Measurements from ENCODE around the gene MED17.
"Not testable (repeated sequence)": the region's sequence is repeated elsewhere in the genome, so short reads cannot be mapped to it uniquely, and the experiment has no call there.

MED17 gene

DNA sequence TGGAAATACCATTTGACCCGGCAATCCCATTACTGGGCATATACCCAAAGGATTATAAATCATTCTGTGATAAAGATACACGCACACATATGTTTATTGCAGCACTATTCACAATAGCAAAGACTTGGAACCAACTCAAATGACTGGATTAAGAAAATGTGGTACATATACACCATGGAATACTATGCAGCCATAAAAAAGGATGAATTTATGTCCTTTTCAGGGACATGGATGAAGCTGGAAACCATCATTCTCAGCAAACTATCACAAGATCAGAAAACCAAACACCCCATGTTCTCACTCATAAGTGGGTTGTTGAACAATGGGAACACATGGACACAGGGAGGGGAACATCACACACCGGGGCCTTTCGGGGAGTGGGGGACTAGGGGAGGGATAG is 25.0 kb upstream of the MED17 start:
- DNase-seq: not testable (repeated sequence)

DNA sequence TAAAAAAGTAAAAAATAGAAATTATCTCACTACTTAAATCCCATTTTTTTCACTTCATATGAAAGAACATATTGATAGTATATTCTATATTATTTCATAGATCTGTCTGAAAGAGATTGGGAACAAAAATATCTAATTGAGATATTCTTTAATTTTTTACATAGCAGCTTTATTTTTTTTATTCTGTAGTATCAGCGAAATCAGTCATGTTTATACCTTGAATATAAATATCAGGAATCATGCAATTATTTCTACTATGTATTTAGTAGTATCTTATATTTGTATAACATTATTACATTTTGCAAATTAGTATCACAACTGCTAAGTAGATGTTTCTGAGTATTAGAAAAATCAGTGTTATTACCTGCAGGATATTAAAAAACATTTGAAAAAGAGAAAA is 22.2 kb upstream of the MED17 start:
- DNase-seq: no peak

DNA sequence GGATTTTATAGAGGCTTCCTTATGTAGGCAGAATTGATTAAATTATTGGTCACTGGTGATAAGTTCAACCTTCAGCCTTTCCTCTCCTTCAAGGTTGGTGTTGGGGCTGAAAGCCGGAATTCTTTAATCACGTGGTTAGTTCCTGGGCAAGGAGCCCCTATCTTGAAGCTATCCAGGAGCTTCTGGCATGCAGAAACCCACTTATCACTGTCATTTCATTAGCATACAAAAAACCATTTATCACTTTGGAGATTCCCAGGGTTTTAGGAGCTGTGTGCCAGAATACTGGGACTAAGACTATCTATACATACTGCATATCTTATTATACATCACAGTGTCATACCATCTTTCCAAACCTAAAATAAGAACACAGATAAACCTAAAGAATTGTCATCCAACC is 18.5 kb upstream of the MED17 start:
- no peak for DNase-seq

DNA sequence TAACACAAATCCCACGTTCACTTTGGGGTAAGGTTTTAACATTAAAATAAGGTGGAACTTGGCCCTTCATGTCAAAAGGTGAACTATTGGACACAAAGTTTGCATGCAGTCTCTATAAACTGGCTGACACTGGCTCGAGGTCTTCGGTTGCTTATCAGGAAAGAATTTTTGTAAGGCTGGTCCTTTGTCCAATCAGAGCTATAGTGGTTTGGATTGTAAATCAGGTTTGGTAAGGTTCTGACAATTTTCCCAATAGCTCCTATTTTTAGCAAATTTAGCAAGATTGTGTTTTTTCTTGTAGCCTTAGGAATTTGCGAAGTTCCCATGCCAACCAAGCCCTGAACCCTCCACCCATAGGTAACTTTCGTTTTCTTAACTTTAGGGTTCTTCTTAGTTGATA is 17.6 kb upstream of the MED17 start:
- DNase-seq: no peak

DNA sequence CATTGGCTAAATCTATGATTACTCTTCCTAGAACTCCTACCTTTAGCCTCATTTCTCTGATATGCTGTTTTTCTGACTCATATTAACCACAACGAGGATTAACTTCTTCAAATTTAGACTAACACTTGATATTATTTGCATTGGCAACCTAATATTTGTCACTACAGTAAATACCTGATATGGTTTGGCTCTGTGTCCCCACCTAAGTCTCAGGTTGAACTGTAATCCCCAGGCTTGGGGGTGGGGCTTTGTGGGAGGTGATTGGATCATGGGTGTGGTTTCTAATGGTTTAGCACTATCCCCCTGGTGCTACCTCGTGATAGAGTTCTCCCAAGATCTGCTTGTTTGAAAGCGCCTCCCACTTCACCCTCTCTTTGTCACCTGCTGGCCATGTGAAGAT is 17.1 kb upstream of the MED17 start:
- DNase-seq: no peak

DNA sequence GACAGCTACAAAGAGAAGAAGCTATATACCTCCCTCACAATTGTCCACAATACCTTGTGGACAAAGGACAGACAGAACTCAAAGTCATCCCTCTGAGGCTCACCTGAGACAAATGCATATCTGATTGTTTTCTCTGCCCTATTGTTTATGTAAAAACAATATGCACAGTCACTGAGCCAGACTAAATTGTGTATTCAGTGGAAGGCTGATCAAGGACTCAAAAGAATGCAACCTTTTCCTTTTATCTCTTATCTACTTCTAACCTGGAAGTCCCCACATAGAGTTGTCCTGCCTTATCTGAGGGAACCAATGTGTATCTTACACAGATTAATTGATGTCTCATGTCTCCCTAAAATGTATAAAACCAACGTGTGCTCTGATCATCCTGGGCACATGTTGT is 13.9 kb upstream of the MED17 start:
- DNase-seq: no peak

DNA sequence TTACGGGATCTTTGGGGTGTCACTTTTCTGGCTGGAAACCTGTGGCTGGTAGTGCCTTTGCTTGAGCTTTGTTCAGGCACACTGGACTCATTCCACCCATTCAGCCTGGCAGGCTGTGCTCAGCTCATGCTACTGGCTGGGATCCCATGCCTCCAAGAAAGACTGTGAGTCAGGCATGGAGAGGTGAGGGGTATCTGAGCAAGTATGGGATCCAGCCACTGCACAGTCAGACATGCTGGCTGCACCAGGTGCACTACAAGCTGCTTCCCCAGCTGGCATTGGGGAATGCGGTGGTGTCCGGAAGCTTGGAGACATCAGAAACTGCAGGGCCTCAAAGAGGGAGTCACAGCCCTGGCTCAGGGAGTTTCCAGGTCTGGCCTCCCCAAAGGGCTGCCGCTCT is 12.0 kb upstream of the MED17 start:
- no peak for DNase-seq

DNA sequence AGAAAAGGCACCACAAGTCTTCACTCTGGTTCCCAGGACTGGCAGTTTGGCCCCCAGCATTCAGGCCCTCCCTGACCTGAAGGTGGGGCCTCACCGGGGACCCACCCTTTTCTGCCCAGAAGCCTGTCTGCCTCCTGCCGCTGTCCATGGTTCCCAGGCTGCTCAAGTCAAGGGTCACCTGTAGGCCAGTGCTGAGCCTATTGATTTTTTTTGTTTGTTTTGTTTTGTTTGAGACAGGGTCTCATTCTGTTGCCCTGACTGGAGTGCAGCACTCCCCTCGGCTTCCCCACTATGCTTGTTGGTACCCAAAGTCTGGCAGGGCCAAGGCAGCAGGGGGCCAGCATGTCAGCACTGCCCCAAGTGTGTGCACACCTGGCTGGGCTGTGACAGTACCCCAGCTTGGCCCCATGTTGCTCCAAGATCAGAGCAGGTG is 11.0 kb upstream of the MED17 start:
- DNase-seq: no peak

DNA sequence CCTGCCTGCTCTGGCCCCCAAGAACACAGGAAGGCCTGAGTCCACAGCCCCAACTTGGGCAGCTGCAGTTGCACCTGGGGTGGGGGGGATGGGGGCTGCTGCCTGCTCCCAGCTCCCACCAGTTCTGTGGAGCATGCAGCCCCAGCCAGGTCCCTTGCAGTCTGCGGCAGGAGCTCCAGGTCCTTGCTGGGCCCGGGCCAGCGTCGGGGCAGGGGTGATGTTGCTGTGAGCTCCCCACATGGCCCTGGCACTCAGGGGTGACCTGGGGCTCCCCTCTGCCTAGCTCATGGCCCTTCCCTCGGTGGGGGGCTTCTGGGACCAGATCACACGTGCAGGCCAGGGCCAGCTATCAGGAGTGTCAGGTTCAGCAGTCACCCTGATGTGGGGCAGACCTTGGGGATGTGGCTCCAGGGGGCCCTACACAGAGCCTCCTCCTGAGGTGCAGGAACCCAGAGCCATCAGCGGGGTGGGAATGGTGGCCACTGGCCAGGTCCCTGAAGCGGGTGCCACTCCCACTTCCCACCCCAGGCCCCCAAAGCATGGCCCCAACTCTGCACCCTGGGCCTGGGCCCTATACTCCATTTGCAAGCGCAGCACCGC is 10.4 kb upstream of the MED17 start:
- no peak for DNase-seq

DNA sequence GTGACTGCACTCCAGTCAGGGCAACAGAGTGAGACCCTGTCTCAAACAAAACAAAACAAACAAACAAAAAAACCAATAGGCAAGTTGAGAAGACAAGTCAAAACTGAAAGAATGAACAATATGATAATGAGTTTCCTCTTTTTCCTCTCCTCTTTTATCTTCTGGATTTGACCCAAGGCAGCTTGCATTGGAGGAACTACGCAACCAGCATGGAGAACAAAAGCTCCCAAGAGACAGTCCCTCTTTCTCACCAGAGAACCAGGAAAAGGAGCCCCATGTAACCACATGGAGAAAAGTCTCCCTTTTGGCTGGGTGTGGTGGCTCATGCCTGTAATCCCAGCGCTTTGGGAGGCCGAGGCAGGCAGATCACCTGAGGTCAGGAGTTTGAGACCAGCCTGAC is 9.5 kb upstream of the MED17 start:
- DNase-seq: not testable (repeated sequence)

DNA sequence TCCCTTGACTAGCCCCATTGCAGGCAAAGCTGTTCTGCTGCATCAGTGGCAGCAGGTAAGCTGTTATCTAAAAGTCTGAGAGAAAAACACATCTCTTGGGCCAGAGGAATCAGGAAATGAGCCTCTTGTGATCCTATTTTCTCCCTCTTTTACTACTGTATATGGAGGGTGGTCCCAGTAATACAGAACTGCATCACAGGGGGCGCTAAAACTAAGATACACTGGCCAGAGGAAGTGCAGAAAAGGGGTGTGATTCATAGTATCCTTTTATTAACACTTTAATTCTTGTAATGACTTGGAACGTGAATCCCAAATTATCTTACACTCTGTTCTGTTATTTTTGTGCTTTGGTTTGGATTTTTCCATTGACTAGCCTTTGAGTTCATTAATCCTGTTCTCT is 8.8 kb upstream of the MED17 start:
- DNase-seq: no peak

DNA sequence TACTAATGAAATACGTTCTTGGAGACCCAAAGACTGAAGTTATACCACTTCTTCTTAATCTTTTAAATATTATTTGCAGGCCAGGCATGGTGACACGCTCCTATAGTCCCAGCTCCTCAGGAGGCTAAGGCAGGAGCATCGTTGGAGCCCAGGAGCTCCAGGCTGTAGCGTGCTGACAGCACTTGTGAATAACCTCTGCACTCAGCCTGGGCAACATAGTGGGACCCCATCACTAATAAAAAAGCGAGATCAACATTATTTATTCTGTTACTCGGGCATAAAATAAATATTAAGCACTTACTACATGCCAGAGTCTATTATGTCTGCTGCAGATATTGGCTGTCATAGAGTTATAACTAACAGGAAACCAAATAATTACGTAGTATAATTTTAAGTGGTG is 720 bp upstream of the MED17 start:
- no peak for DNase-seq

DNA sequence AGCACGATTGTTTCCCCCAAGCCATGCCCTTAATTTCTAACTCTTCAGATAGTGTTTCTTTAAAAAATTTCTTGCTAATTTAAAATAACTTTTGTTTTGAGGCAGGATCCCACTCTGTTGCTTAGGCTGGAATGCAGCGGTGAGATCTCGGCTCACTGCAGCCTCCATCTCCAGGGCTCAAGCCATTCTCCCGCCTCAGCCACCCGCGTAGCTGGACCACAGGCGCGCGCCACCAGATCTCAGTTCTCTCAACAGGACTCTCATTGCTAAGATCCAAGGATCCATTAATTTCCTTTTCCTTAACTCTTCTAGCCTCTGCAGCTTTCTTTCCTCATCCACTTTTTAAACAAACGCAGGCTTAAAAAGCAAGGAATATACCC is 327 bp upstream of the MED17 start:
- no peak for DNase-seq

DNA sequence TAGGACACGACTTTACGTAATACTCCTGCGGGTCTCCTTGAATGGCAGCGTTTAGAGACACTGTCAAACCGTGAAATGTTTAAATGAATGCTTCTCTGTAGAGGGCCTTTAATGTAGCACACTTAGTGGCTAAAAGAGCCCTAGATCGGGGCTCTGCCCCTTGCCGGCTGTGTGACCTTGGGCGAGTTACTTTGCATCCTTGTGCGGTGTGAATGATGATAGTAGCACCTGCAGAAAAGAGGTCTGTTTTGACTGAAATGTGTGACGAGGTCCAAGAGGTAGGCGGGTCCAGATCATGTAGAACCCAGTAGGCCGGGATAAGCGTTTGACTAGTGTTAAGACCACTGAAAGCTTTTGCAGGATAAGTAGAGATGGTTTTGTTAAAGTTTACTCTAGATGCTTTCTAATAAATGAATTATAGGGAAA is 866 bp downstream of the MED17 start:
- DNase-seq: peak in 1 of 2 donors; percentile 22

DNA sequence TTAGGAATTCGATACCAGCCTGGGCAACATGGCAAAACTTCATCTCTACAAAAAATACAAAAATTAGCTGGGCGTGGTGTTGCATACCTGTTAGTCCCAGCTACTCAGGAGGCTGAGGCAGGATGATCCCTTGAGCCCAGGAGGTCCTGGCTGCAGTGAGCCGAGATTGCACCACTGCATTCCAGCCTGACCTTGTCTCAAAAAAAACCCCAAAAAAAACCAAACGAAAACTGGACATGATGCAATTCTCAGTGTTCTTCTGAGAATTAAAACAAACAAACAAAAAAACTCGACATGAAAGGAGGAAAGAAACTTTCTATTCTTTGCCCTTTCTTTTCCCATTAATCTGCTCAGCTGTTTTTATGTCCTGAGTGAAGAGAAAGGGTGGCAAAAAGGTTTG is 7.4 kb downstream of the MED17 start:
- DNase-seq: no peak

DNA sequence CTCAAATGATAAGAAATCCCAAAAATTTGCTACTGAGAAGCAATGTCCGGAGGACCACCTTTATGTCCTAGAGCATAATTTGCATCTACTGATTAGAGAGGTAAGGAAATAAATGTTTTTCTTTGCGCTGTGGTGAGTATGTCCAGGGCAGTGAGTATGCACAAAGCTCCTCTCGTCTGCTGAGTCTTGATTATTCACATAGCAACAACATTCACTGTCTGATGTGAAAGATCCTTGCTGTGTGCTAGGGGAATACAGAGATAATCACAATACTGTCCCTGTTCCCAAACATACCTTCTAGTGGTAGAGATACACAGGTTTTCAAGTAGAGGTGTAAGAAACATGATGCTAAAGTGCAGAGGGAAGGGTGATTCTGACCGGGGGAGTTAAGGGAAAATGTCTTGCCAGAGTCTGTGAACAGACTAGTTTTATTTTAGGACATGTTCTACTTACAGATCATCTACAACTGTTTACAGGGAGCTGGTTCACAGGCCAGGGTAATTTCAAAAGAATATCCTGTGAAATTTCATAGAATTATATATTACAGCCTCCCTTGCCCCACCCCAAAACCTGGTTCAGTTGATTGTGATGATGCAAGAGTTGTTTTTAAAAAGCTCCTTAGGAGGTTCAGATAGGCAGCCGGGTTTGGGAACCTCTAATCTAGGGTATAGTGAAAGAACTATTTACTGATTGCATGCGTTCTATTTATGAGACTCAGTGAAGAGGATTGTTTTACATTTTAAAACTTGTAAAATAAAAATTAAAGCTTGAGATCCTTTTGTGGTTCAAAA is 12.6 kb downstream of the MED17 start:
- DNase-seq: no peak

DNA sequence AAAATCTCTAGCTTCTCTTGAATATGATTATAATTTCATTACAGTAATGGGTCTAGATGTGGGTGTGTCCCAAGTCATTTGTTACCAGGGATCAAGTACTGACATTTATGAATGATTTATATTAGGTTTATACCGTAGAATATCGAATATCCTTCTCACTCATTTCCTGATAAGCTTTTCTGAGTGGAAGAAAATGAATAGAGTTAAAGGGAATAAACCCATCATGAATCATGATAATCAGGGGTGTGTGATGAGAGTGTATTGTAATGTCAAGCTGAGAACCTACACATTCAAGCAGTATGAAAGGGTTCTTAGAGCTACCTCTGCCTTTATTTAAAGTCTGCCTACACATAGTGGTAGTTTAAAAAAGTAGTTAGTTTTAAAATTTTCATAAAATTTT is 17.3 kb downstream of the MED17 start:
- DNase-seq: no peak

DNA sequence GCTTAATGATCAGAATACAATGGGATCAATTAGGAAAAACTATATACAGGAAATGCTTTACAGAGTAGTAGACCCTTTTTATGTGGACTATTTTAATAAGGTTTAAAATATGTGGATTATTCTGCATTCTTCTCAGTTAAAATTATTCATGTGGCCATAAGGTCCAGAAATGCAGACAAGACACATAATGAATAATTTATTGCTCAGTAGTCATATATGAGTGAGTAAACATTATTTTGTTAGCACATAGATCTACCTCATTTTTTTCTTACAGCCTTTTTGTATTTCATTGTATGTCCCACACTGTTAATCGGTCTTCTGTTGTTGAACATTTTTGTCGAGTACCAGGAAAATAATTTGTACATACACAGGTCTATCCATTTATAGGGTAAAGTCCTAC is 20.8 kb downstream of the MED17 start:
- DNase-seq: no peak

DNA sequence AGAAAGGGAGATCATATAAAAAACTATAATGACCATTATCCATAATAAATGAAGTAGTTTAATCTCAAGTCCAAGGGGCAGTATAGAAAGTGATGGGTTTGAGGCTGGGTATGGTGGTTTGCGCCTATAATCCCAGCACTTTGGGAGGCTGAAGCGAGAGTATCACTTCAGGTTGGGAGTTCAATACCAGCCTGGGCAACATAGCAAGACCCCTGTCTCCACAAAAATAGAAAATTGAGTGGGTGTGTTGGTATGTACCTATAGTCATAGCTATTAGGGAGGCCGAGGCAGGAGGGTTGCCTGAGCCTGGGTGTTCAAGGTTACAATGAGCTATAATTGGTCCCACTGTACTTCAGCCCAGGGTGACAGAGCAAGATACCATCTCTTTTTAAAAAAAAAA is 23.9 kb downstream of the MED17 start:
- no peak for DNase-seq

DNA sequence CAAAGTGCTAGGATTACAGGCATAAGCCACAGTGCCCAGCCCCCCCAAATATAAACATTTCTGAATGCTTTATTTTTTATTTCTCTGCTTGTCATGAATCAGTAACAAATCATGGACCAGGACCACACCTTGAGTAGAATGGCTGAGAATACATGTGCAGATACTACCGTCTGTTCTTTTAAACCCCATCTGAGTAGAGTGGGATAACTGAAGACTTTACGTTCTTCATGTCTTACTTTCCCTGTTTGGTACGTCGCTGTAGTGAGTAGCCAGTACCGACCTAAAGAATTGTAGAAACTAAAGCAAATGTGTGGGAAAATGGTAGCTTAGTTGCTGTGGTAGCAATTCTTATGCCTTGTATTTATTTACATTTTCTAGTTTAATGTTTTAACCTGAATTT is 29.9 kb downstream of the MED17 start:
- DNase-seq: no peak

DNA sequence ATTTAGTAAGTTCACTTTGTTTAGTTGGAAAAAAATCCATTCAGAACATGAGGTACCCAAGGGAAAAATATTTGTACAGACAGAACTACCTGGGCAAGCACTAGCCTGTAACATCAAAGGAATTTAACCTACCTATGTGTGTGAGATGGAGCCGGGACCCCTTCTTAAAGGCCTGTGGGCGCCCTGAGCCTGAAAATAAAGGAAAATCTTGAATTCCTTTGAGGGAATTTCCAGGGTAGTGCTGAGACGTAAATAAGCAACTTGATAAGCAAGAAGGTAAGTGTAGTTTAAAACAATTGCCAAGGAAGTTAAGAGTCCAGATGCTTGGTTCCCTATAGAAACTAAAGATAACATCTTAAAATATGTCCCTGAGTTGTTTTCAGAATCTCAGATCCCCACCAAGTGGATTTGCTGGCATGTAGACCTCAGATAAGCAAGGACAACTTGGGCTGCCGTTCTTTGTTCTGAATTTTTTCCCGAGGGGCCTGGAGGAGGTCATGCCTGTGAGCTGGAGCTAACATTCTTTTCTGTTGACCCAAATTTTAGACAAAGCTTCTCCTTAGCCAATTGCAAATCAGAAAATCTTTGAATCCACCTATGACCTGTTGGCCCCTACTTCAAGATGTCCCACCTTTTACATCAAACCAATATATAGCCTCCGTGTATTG is 31.0 kb downstream of the MED17 start:
- DNase-seq: no peak

DNA sequence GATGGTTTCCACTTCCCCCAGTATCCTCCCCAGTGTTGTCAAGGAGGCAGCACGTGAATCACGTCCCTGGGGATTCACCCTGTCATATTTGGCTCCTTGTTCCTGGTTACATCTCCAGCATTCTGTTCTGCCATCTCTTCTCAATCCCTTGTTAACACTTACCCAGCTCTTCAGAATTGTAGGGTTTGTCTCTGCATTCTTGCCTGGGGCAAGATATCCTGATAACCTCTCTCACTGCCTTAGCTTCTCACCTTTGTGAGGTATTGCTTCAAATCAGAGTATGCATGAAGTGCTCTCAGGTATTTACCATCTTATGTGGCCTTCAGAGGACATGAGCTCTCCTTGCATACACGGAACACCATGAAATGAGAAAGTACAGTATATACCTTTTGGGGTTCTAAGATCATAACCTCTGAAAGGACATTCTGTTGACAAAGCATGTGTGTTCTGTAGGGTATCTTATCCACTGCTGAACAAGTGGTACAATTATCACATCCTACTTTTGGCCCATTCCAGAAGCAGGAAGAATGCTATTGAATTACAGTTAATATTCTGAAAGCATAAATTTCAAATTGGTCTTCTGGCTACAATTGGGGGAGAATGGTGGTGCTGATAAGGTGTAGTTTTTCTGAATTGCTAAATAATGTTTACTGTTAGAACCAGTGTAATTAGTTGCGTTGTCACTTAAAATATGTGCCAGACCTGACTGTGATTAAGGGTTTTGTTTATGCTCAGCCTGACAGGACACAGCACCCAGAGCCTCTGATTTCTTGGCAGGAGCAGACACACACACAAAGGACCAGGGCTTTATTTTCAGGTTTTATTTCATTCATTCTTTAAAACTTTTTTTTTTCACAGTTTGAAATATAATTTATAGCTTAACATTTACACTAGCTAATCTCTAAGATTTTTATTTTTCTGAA is 33.6 kb downstream of the MED17 start:
- no peak for DNase-seq

All from hippocampal formation (tissue), 2 donors.